ENCODE measurements around the gene ASZ1.

Gene ASZ1

GRCh38 chr7:117401293-117402002 is 25.8 kb downstream of the ASZ1 start:
- no peak for DNase-seq

GRCh38 chr7:117399820-117400422 is 27.4 kb downstream of the ASZ1 start:
- DNase-seq = no peak

GRCh38 chr7:117395743-117396142 is 31.6 kb downstream of the ASZ1 start:
- DNase-seq = no peak

- DNase-seq = no peak
These were observed 33.5 kb downstream of the ASZ1 start for GRCh38 chr7:117393781-117394180.

- DNase-seq = no peak
These were observed 37.4 kb downstream of the ASZ1 start for GRCh38 chr7:117389871-117390270.

- DNase-seq = no peak
These were observed 41.1 kb downstream of the ASZ1 start for GRCh38 chr7:117386110-117386706.

GRCh38 chr7:117385363-117386109 is 41.8 kb downstream of the ASZ1 start:
- no peak for DNase-seq

GRCh38 chr7:117384688-117385362 is 42.5 kb downstream of the ASZ1 start:
- DNase-seq = no peak

GRCh38 chr7:117383483-117384189 is 43.7 kb downstream of the ASZ1 start:
- no peak for DNase-seq

GRCh38 chr7:117383046-117383445 is 44.2 kb downstream of the ASZ1 start:
- DNase-seq = no peak

GRCh38 chr7:117381362-117381761 is 45.9 kb downstream of the ASZ1 start:
- DNase-seq = no peak

- no peak for DNase-seq
These were observed 51.9 kb downstream of the ASZ1 start for GRCh38 chr7:117375380-117375779.

- DNase-seq = no peak
These were observed 55.2 kb downstream of the ASZ1 start for GRCh38 chr7:117372073-117372472.

GRCh38 chr7:117364339-117365080 is 62.8 kb downstream of the ASZ1 start:
- no peak for DNase-seq

GRCh38 chr7:117362294-117362888 is 64.9 kb downstream of the ASZ1 start:
- no peak for DNase-seq

GRCh38 chr7:117350027-117350426 is 77.3 kb downstream of the ASZ1 start:
- DNase-seq = no peak

- no peak for DNase-seq
These were observed 77.7 kb downstream of the ASZ1 start for GRCh38 chr7:117349570-117349969.

GRCh38 chr7:117347962-117348672 is 79.2 kb downstream of the ASZ1 start:
- no peak for DNase-seq

GRCh38 chr7:117347480-117347879 is 79.8 kb downstream of the ASZ1 start:
- no peak for DNase-seq

- no peak for DNase-seq
These were observed 81.1 kb downstream of the ASZ1 start for GRCh38 chr7:117346161-117346560.

GRCh38 chr7:117338020-117338419 is 89.3 kb downstream of the ASZ1 start:
- no peak for DNase-seq

Measured in stimulated activated CD4-positive, alpha-beta T cell treated with anti-CD3 and anti-CD28 coated beads, Interleukin-2, amount 100 ng/mL, for 24 hours (primary cell).